MM.1S (cell line): Measurements from ENCODE around the gene VPS13A.

ENCODE experiments used
- DNase-seq: peaks from one replicate; pipeline ENCODE4 v3.0.0-alpha.2; 2015
- H2AFZ ChIP-seq: fragments of 300-600 bp; sonication (generic); 2 replicates; pipeline ENCODE4 v1.6.0; 2016; ENCODE audit warnings: antibody characterized with exemption, low read length
- H3F3A ChIP-seq: fragments of 300-600 bp; sonication (generic); 2 replicates; pipeline ENCODE4 v1.6.1; 2016; ENCODE audit warnings: mild to moderate bottlenecking, antibody characterized with exemption, low read length, moderate library complexity, mixed read lengths; ENCODE audit not compliant: insufficient read depth
- H3K27ac ChIP-seq: fragments of 300-600 bp; sonication (generic); 2 replicates; pipeline ENCODE4 v1.5.1; 2016; ENCODE audit warnings: mild to moderate bottlenecking, low read length
- H3K27me3 ChIP-seq: fragments of 300-600 bp; sonication (generic); replicated peaks from 2 replicates; pipeline ENCODE4 v1.6.0; 2016; ENCODE audit warnings: low read length; ENCODE audit not compliant: insufficient read depth
- H3K36me3 ChIP-seq: fragments of 300-600 bp; sonication (generic); replicated peaks from 2 replicates; pipeline ENCODE4 v1.6.1; 2016; ENCODE audit warnings: mild to moderate bottlenecking, low read length, mixed read lengths; ENCODE audit not compliant: insufficient read depth
- H3K4me1 ChIP-seq: fragments of 300-600 bp; sonication (generic); 2 replicates; pipeline ENCODE4 v1.6.1; 2016; ENCODE audit warnings: low read length, mixed read lengths
- H3K4me2 ChIP-seq: fragments of 300-600 bp; sonication (generic); 2 replicates; pipeline ENCODE4 v1.6.0; 2016; ENCODE audit warnings: low read depth, low read length
- H3K4me3 ChIP-seq: fragments of 300-600 bp; sonication (generic); 2 replicates; pipeline ENCODE4 v1.5.1; 2016; ENCODE audit warnings: low read length, mixed read lengths
- H3K79me2 ChIP-seq: fragments of 300-600 bp; sonication (generic); 2 replicates; pipeline ENCODE4 v1.6.1; 2016; ENCODE audit warnings: mixed run types, low read length, mixed read lengths
- H3K9ac ChIP-seq: fragments of 300-600 bp; sonication (generic); 2 replicates; pipeline ENCODE4 v1.6.1; 2016; ENCODE audit warnings: low read length, mixed read lengths
- H3K9me2 ChIP-seq: fragments of 300-600 bp; sonication (generic); replicated peaks from 2 replicates; pipeline ENCODE4 v1.6.1; 2016; ENCODE audit warnings: mild to moderate bottlenecking, low read length, mixed read lengths; ENCODE audit not compliant: insufficient read depth
- H3K9me3 ChIP-seq: fragments of 300-600 bp; sonication (generic); replicated peaks from 2 replicates; pipeline ENCODE4 v1.6.1; 2016; ENCODE audit warnings: mild to moderate bottlenecking, low read length, mixed read lengths; ENCODE audit not compliant: insufficient read depth
- H4K20me1 ChIP-seq: fragments of 300-600 bp; sonication (generic); 2 replicates; pipeline ENCODE4 v1.6.1; 2016; ENCODE audit warnings: mild to moderate bottlenecking, low read length, moderate library complexity, mixed read lengths; ENCODE audit not compliant: insufficient read depth
- EZH2 ChIP-seq: fragments of 300-600 bp; sonication (generic); optimal IDR thresholded peaks from 2 replicates; pipeline ENCODE3; 2017; ENCODE audit warnings: low read depth, mild to moderate bottlenecking, antibody characterized with exemption, low read length, mixed read lengths
- EZH2phosphoT487 ChIP-seq: fragments of 300-600 bp; sonication (generic); IDR thresholded peaks from 2 replicates; pipeline ENCODE4 v1.6.1; 2018; ENCODE audit warnings: antibody characterized with exemption, low read length
- TF ChIP-seq, protein P1 (sequence below): fragments of 300-600 bp; sonication (generic); IDR thresholded peaks from 2 replicates; pipeline ENCODE4 v1.5.1; 2016; ENCODE audit warnings: antibody characterized with exemption, low read length, mixed read lengths

Gene VPS13A

DNA sequence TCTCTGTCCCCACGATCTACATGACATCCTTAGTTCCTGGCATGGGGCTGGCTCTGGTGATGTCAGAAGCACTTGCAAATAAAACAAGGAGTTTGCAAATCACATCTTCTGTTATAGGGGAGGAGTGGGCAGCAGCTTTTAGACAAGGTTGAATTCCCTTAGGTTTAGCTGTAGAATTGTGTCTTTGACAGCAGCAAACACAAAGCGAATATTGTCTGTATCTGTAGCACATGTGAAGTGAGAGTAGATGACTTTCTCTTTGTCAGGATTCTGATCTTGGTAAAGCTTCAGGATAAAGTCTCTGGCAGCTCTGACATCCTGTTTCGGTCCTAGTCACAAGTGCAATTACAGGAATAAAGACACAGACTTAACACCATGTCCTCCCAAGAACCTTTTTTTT lies 246.5 kb downstream of the VPS13A start:
- H3K79me2 ChIP-seq: no peaks in the 10 kb centered on the region
- DNase-seq: no peak
- no peaks in the 10 kb centered on the region for H3F3A ChIP-seq
- no peak overlapping the region for H3K4me3 ChIP-seq
- H2AFZ ChIP-seq: no peak overlapping the region
- H3K36me3 ChIP-seq: no peaks in the 10 kb centered on the region
- H4K20me1 ChIP-seq: no peaks in the 10 kb centered on the region
- H3K9ac ChIP-seq: no peak overlapping the region
- no peaks in the 10 kb centered on the region for H3K9me3 ChIP-seq
- H3K9me2 ChIP-seq: no peaks in the 10 kb centered on the region
- no peak overlapping the region for H3K4me2 ChIP-seq
- no peak overlapping the region for H3K27ac ChIP-seq
- no peaks in the 10 kb centered on the region for H3K4me1 ChIP-seq
- no peaks in the 10 kb centered on the region for H3K27me3 ChIP-seq
- TF ChIP-seq EZH2 (no peak), EZH2phosphoT487 (no peak)
- TF ChIP-seq, protein P1, sequence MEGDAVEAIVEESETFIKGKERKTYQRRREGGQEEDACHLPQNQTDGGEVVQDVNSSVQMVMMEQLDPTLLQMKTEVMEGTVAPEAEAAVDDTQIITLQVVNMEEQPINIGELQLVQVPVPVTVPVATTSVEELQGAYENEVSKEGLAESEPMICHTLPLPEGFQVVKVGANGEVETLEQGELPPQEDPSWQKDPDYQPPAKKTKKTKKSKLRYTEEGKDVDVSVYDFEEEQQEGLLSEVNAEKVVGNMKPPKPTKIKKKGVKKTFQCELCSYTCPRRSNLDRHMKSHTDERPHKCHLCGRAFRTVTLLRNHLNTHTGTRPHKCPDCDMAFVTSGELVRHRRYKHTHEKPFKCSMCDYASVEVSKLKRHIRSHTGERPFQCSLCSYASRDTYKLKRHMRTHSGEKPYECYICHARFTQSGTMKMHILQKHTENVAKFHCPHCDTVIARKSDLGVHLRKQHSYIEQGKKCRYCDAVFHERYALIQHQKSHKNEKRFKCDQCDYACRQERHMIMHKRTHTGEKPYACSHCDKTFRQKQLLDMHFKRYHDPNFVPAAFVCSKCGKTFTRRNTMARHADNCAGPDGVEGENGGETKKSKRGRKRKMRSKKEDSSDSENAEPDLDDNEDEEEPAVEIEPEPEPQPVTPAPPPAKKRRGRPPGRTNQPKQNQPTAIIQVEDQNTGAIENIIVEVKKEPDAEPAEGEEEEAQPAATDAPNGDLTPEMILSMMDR: no peak

- H2AFZ ChIP-seq: no peak overlapping the region
- H3K79me2 ChIP-seq: no peaks in the 10 kb centered on the region
- no peak overlapping the region for H3K4me3 ChIP-seq
- no peaks in the 10 kb centered on the region for H3F3A ChIP-seq
- no peaks in the 10 kb centered on the region for H3K36me3 ChIP-seq
- no peak for DNase-seq
- TF ChIP-seq EZH2phosphoT487 (no peak), EZH2 (no peak)
- TF ChIP-seq, protein P1: no peak
- H3K4me1 ChIP-seq: no peaks in the 10 kb centered on the region
- H3K9ac ChIP-seq: no peak overlapping the region
- H4K20me1 ChIP-seq: no peaks in the 10 kb centered on the region
- no peak overlapping the region for H3K27ac ChIP-seq
- no peaks in the 10 kb centered on the region for H3K9me3 ChIP-seq
- no peak overlapping the region for H3K4me2 ChIP-seq
- H3K27me3 ChIP-seq: no peaks in the 10 kb centered on the region
- no peaks in the 10 kb centered on the region for H3K9me2 ChIP-seq
These were observed 247.7 kb downstream of the VPS13A start for GRCh38 chr9:77424993-77425392.

DNA sequence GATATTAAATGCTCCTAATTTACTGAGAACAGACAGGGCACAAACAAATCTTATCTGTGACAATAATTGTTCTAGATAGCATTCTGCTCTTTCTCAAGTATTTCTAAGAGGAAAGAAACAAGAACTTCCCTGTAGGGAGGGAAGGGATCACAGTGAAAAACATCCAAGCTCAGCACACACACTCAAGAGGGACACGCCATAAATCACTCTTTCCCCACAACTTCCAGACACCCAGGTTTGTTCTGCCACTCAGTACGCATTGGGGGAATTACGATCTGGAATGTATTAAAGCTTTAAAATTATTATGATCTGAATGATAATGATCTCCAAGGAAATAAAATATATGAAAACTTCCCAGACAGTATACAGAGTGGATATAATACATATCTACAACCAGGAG lies 249.4 kb downstream of the VPS13A start:
- Histone ChIP-seq H3K4me2 (no peak overlapping the region), H3K9me3 (no peaks in the 10 kb centered on the region), H3K36me3 (no peaks in the 10 kb centered on the region), H3K9me2 (no peaks in the 10 kb centered on the region), H3K4me3 (no peak overlapping the region), H3K9ac (no peak overlapping the region), H4K20me1 (no peaks in the 10 kb centered on the region), H3K79me2 (no peaks in the 10 kb centered on the region), H3K4me1 (no peaks in the 10 kb centered on the region), H3K27me3 (no peaks in the 10 kb centered on the region), H3F3A (no peaks in the 10 kb centered on the region), H2AFZ (no peak overlapping the region), H3K27ac (no peak overlapping the region)
- no peak for DNase-seq
- TF ChIP-seq, protein P1: no peak
- TF ChIP-seq EZH2: no peak
- TF ChIP-seq EZH2phosphoT487: no peak
